Neural progenitor cell (in vitro differentiated cells): Measurements from ENCODE around the gene RASSF3. TPM values are rescaled to one million over a fixed set of nuclear protein-coding genes. Genes with fewer than 3 reads are reported as not detected.

Source experiments
- DNase-seq: peaks from one replicate; pipeline ENCODE4 v3.0.0-alpha.2; 2016; ENCODE audit warnings: low spot score
- H2AFZ ChIP-seq: fragments of 200-600 bp; sonication (generic); replicated peaks from 2 replicates; pipeline ENCODE4 v1.6.1; 2016; ENCODE audit warnings: antibody characterized with exemption
- H3F3A ChIP-seq: fragments of 200-600 bp; sonication (generic); 2 replicates; pipeline ENCODE4 v1.6.1; 2016; ENCODE audit warnings: antibody characterized with exemption, low read depth
- H3K27ac ChIP-seq: fragments of 200-600 bp; sonication (generic); 2 replicates; pipeline ENCODE4 v1.5.1; 2016; ENCODE audit warnings: mild to moderate bottlenecking
- H3K27me3 ChIP-seq: fragments of 200-600 bp; sonication (generic); 2 replicates; pipeline ENCODE4 v1.6.1; 2016; ENCODE audit warnings: mild to moderate bottlenecking, moderate library complexity
- H3K36me3 ChIP-seq: fragments of 200-600 bp; sonication (generic); 2 replicates; pipeline ENCODE4 v1.5.1; 2016
- H3K4me1 ChIP-seq: fragments of 200-600 bp; sonication (generic); 2 replicates; pipeline ENCODE4 v1.6.1; 2016; ENCODE audit warnings: mixed run types
- H3K4me2 ChIP-seq: fragments of 200-600 bp; sonication (generic); 2 replicates; pipeline ENCODE4 v1.6.1; 2016
- H3K4me3 ChIP-seq: fragments of 200-600 bp; sonication (generic); 2 replicates; pipeline ENCODE4 v1.5.1; 2016
- H3K79me2 ChIP-seq: fragments of 200-600 bp; sonication (generic); 2 replicates; pipeline ENCODE4 v1.6.1; 2016; ENCODE audit warnings: low read depth
- H3K9ac ChIP-seq: fragments of 200-600 bp; sonication (generic); 2 replicates; pipeline ENCODE4 v1.6.1; 2016
- H3K9me3 ChIP-seq: fragments of 200-600 bp; sonication (generic); 2 replicates; pipeline ENCODE4 v1.5.1; 2016; ENCODE audit warnings: low read depth
- H4K20me1 ChIP-seq: fragments of 200-600 bp; sonication (generic); 2 replicates; pipeline ENCODE4 v1.6.1; 2016; ENCODE audit warnings: low read depth
- H3K27ac Mint-ChIP-seq: 3 replicates; pipeline ENCODE4 v1.8.0; 2021; ENCODE audit warnings: mixed read lengths
- H3K27me3 Mint-ChIP-seq: 2 replicates; pipeline ENCODE4 v1.8.0; 2022; ENCODE audit warnings: low read depth, mild to moderate bottlenecking, inconsistent platforms, moderate library complexity, mixed read lengths; ENCODE audit not compliant: insufficient read depth
- H3K36me3 Mint-ChIP-seq: 3 replicates; pipeline ENCODE4 v1.8.0; 2021; ENCODE audit warnings: mixed read lengths
- H3K4me1 Mint-ChIP-seq: 3 replicates; pipeline ENCODE4 v1.8.0; 2021; ENCODE audit warnings: mixed read lengths
- H3K4me3 Mint-ChIP-seq: 3 replicates; pipeline ENCODE4 v1.8.0; 2021; ENCODE audit warnings: mild to moderate bottlenecking, moderate library complexity, mixed read lengths
- H3K9me3 Mint-ChIP-seq: 3 replicates; pipeline ENCODE4 v1.8.0; 2020; ENCODE audit warnings: mixed read lengths
- CTCF ChIP-seq: fragments of 200-600 bp; sonication (generic); IDR thresholded peaks from 2 replicates; pipeline ENCODE4 v1.5.1; 2017; ENCODE audit warnings: antibody characterized with exemption, mild to moderate bottlenecking
- EZH2 ChIP-seq: fragments of 200-600 bp; sonication (generic); IDR thresholded peaks from 2 replicates; pipeline ENCODE4 v1.6.1; 2017; ENCODE audit warnings: antibody characterized with exemption, mild to moderate bottlenecking, moderate library complexity
- EZH2phosphoT487 ChIP-seq: fragments of 200-600 bp; sonication (generic); IDR thresholded peaks from 2 replicates; pipeline ENCODE4 v1.6.1; 2017; ENCODE audit warnings: antibody characterized with exemption
- total RNA-seq: library from RNA; depleted of rRNA; stranded (reverse); fragments of >200 nt; gene quantifications from 2 replicates; pipeline ENCODE4 v1.2.3, GENCODE V29; 2015; ENCODE audit warnings: low replicate concordance

Gene RASSF3
- total RNA-seq, 1 donor from 2014 or later, result 14.5 TPM

GRCh38 chr12:64674367-64674922 lies 64.2 kb downstream of the RASSF3 start:
- no peaks in the 10 kb centered on the region for H3K36me3 Mint-ChIP-seq
- TF ChIP-seq EZH2, result no peak
- no peak for TF ChIP-seq EZH2phosphoT487
- TF ChIP-seq CTCF, result no peak
- Histone ChIP-seq H4K20me1 (peaks cover 70% of the 10 kb centered on the region), H3K9ac (no peak overlapping the region), H3K36me3 (no peaks in the 10 kb centered on the region), H3K4me2 (no peak overlapping the region), H3K27me3 (no peaks in the 10 kb centered on the region), H3K79me2 (peaks cover 29% of the 10 kb centered on the region), H3K4me1 (peaks cover 20% of the 10 kb centered on the region), H3K4me3 (no peak overlapping the region), H3K27ac (no peak overlapping the region), H3F3A (peaks cover 7% of the 10 kb centered on the region), H3K9me3 (no peaks in the 10 kb centered on the region), H2AFZ (no peak overlapping the region)
- no peak for DNase-seq
- no peak overlapping the region for H3K4me3 Mint-ChIP-seq
- H3K9me3 Mint-ChIP-seq, result no peaks in the 10 kb centered on the region
- peaks cover 2% of the 10 kb centered on the region for H3K27me3 Mint-ChIP-seq
- peak overlapping the region; percentile 83 for H3K27ac Mint-ChIP-seq
- H3K4me1 Mint-ChIP-seq, result peaks cover 52% of the 10 kb centered on the region

- Mint-ChIP-seq H3K9me3 (no peaks in the 10 kb centered on the region), H3K27me3 (peaks cover 5% of the 10 kb centered on the region), H3K36me3 (no peaks in the 10 kb centered on the region), H3K27ac (peak overlapping the region; percentile 78), H3K4me3 (no peak overlapping the region), H3K4me1 (peaks cover 40% of the 10 kb centered on the region)
- Histone ChIP-seq H3K79me2 (peaks cover 22% of the 10 kb centered on the region), H3K4me1 (peaks cover 15% of the 10 kb centered on the region), H3K27me3 (no peaks in the 10 kb centered on the region), H3K4me3 (no peak overlapping the region), H2AFZ (no peak overlapping the region), H3F3A (peaks cover 7% of the 10 kb centered on the region), H3K27ac (no peak overlapping the region), H3K9ac (no peak overlapping the region), H3K9me3 (no peaks in the 10 kb centered on the region), H3K4me2 (no peak overlapping the region), H3K36me3 (no peaks in the 10 kb centered on the region), H4K20me1 (peaks cover 68% of the 10 kb centered on the region)
- no peak for TF ChIP-seq EZH2phosphoT487
- no peak for TF ChIP-seq EZH2
- no peak for TF ChIP-seq CTCF
- DNase-seq, result no peak
Observed at GRCh38 chr12:64675795-64676194, 65.5 kb downstream of the RASSF3 start.

- Mint-ChIP-seq H3K4me3 (no peak overlapping the region), H3K27me3 (peaks cover 5% of the 10 kb centered on the region), H3K36me3 (peaks cover 3% of the 10 kb centered on the region), H3K27ac (no peak overlapping the region), H3K9me3 (no peaks in the 10 kb centered on the region), H3K4me1 (peaks cover 34% of the 10 kb centered on the region)
- no peak for DNase-seq
- Histone ChIP-seq H3K4me1 (peaks cover 20% of the 10 kb centered on the region), H3K4me2 (no peak overlapping the region), H3K27ac (no peak overlapping the region), H3K36me3 (no peaks in the 10 kb centered on the region), H3K9me3 (no peaks in the 10 kb centered on the region), H3K27me3 (no peaks in the 10 kb centered on the region), H3F3A (peaks cover 24% of the 10 kb centered on the region), H4K20me1 (peaks cover 74% of the 10 kb centered on the region), H3K79me2 (peaks cover 23% of the 10 kb centered on the region), H3K4me3 (no peak overlapping the region), H2AFZ (no peak overlapping the region), H3K9ac (no peak overlapping the region)
- TF ChIP-seq EZH2phosphoT487 (no peak), CTCF (peak; percentile 9)
Observed at GRCh38 chr12:64678248-64678647, 68.0 kb downstream of the RASSF3 start.
